ENCODE results near the gene HDAC2.

The HDAC2 gene

DNA sequence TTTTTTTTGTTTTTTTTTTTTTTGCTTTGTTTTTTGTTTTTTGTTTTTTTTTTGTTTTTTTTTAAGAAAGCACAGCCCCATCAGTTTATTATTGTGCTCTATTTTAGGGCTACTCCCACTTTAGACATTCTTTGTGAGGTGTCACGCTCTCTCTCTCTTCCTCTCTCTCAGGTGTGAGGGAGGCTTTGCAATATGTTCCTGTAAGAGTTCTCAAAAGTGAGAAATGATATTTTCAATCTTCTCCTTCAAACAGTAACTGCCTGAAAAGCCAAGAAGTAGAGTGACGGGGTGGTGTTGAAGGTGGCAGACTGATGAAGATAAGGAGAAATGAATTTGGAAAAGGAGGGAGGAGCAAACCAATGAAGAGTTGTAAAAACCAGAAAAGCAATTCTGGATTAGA lies 28.3 kb upstream of the HDAC2 start:
- TF ChIP-seq, protein P1, sequence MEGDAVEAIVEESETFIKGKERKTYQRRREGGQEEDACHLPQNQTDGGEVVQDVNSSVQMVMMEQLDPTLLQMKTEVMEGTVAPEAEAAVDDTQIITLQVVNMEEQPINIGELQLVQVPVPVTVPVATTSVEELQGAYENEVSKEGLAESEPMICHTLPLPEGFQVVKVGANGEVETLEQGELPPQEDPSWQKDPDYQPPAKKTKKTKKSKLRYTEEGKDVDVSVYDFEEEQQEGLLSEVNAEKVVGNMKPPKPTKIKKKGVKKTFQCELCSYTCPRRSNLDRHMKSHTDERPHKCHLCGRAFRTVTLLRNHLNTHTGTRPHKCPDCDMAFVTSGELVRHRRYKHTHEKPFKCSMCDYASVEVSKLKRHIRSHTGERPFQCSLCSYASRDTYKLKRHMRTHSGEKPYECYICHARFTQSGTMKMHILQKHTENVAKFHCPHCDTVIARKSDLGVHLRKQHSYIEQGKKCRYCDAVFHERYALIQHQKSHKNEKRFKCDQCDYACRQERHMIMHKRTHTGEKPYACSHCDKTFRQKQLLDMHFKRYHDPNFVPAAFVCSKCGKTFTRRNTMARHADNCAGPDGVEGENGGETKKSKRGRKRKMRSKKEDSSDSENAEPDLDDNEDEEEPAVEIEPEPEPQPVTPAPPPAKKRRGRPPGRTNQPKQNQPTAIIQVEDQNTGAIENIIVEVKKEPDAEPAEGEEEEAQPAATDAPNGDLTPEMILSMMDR (IDR thresholded peaks at IDR 0.05; ENCODE audit: low read depth, low read length, poor library complexity, severe bottlenecking) = no peak
- TF ChIP-seq EZH2phosphoT487 (IDR thresholded peaks at IDR 0.05; ENCODE audit: borderline replicate concordance, low read length) = no peak
- no peaks in the 10 kb centered on the region for H3K4me1 ChIP-seq (ENCODE audit: control insufficient read depth, low read length)
- H3K36me3 ChIP-seq (ENCODE audit: control insufficient read depth, low read length) = no peaks in the 10 kb centered on the region
- H3K79me2 ChIP-seq (ENCODE audit: control insufficient read depth, low read length) = no peaks in the 10 kb centered on the region
- H3K4me2 ChIP-seq (ENCODE audit: low read length) = no peak overlapping the region
- H3K4me3 ChIP-seq (ENCODE audit: low read length) = no peak overlapping the region
- H3F3A ChIP-seq (ENCODE audit: control insufficient read depth, insufficient read depth) = no peaks in the 10 kb centered on the region
- no peaks in the 10 kb centered on the region for H3K27me3 ChIP-seq (ENCODE audit: control insufficient read depth, low read length)
- H3K9me3 ChIP-seq (ENCODE audit: control insufficient read depth, insufficient read depth, low read length) = no peaks in the 10 kb centered on the region; the same call in 1 of the 2 replicates
- H4K20me1 ChIP-seq (ENCODE audit: control insufficient read depth, insufficient read depth, low read depth, low read length) = no peaks in the 10 kb centered on the region
- no peaks in the 10 kb centered on the region for H3K9me2 ChIP-seq (replicated peaks; ENCODE audit: control insufficient read depth, low read length)
- no peak overlapping the region for H3K27ac ChIP-seq (ENCODE audit: low read depth, low read length)

- no peaks in the 10 kb centered on the region for H4K20me1 ChIP-seq (ENCODE audit: control insufficient read depth, insufficient read depth, low read depth, low read length)
- no peak overlapping the region for H3K4me2 ChIP-seq (ENCODE audit: low read length)
- TF ChIP-seq, protein P1 (IDR thresholded peaks at IDR 0.05; ENCODE audit: low read depth, low read length, poor library complexity, severe bottlenecking) = no peak
- TF ChIP-seq EZH2phosphoT487 (IDR thresholded peaks at IDR 0.05; ENCODE audit: borderline replicate concordance, low read length) = no peak
Observed at GRCh38 chr6:113998811-113999210, 27.9 kb upstream of the HDAC2 start.

GRCh38 chr6:113997116-113997515 lies 26.2 kb upstream of the HDAC2 start:
- no peaks in the 10 kb centered on the region for H3K36me3 ChIP-seq (ENCODE audit: control insufficient read depth, low read length)
- H3F3A ChIP-seq (ENCODE audit: control insufficient read depth, insufficient read depth) = no peaks in the 10 kb centered on the region
- no peak overlapping the region for H3K27ac ChIP-seq (ENCODE audit: low read depth, low read length)
- no peaks in the 10 kb centered on the region for H3K4me1 ChIP-seq (ENCODE audit: control insufficient read depth, low read length)
- TF ChIP-seq EZH2phosphoT487 (IDR thresholded peaks at IDR 0.05; ENCODE audit: borderline replicate concordance, low read length) = no peak
- TF ChIP-seq, protein P1 (IDR thresholded peaks at IDR 0.05; ENCODE audit: low read depth, low read length, poor library complexity, severe bottlenecking) = no peak
- H3K4me2 ChIP-seq (ENCODE audit: low read length) = no peak overlapping the region
- no peaks in the 10 kb centered on the region for H4K20me1 ChIP-seq (ENCODE audit: control insufficient read depth, insufficient read depth, low read depth, low read length)
- H3K27me3 ChIP-seq (ENCODE audit: control insufficient read depth, low read length) = no peaks in the 10 kb centered on the region
- H3K4me3 ChIP-seq (ENCODE audit: low read length) = no peak overlapping the region
- no peaks in the 10 kb centered on the region for H3K79me2 ChIP-seq (ENCODE audit: control insufficient read depth, low read length)
- H3K9me2 ChIP-seq (replicated peaks; ENCODE audit: control insufficient read depth, low read length) = no peaks in the 10 kb centered on the region
- H3K9me3 ChIP-seq (ENCODE audit: control insufficient read depth, insufficient read depth, low read length) = no peaks in the 10 kb centered on the region; the same call in 1 of the 2 replicates

More at GRCh38 chr6:113998811-113999210, 27.9 kb upstream of the HDAC2 start:
- no peaks in the 10 kb centered on the region for H3K4me1 ChIP-seq (ENCODE audit: control insufficient read depth, low read length)
- H3K79me2 ChIP-seq (ENCODE audit: control insufficient read depth, low read length) = no peaks in the 10 kb centered on the region
- no peak overlapping the region for H3K4me3 ChIP-seq (ENCODE audit: low read length)
- H3K9me2 ChIP-seq (replicated peaks; ENCODE audit: control insufficient read depth, low read length) = no peaks in the 10 kb centered on the region
- H3K27me3 ChIP-seq (ENCODE audit: control insufficient read depth, low read length) = no peaks in the 10 kb centered on the region
- H3K27ac ChIP-seq (ENCODE audit: low read depth, low read length) = no peak overlapping the region
- no peaks in the 10 kb centered on the region; the same call in 1 of the 2 replicates for H3K9me3 ChIP-seq (ENCODE audit: control insufficient read depth, insufficient read depth, low read length)
- H3F3A ChIP-seq (ENCODE audit: control insufficient read depth, insufficient read depth) = no peaks in the 10 kb centered on the region
- H3K36me3 ChIP-seq (ENCODE audit: control insufficient read depth, low read length) = no peaks in the 10 kb centered on the region
